GM12878 (cell line): ENCODE results near the gene AGBL1. TPM values are rescaled to one million over a fixed set of nuclear protein-coding genes. Genes with fewer than 3 reads are reported as not detected.

Experiments used
- ATAC-seq: fragments of 200-7000 bp; cut with Tn5 transposase; 3 replicates; pipeline ENCODE4 v1.9.1; 2020; ENCODE audit warnings: mild to moderate bottlenecking, moderate library complexity
- BruUV-seq: library from RNA; stranded (reverse); fragments of 400-500 nt; replicated peaks from 2 replicates; lab custom pipeline; 2021; lab: Mats Ljungman, UMichigan
- CTCF ChIA-PET: fragments of 300-600 bp; sonication (Branson Sonifier 250); formaldehyde crosslinking; extraction: SDS; loops from one replicate; lab custom pipeline; 2021; ENCODE audit warnings: inconsistent platforms; lab: Yijun Ruan, JAX
- POLR2A ChIA-PET: fragments of 350-600 bp; formaldehyde crosslinking; extraction: SDS; loops from one replicate; lab custom pipeline; 2021; ENCODE audit warnings: inconsistent platforms; lab: Charles Lee
- RAD21 ChIA-PET: fragments of 300-600 bp; sonication (Branson Sonifier 250); formaldehyde crosslinking; loops from one replicate; lab custom pipeline; 2023; ENCODE audit warnings: antibody characterized with exemption; ENCODE audit not compliant: unreplicated experiment; lab: Charles Lee
- SMC1A ChIA-PET: fragments of 300-600 bp; sonication (Branson Sonifier 250); formaldehyde crosslinking; loops from one replicate; lab custom pipeline; 2023; ENCODE audit not compliant: unreplicated experiment, uncharacterized antibody; lab: Charles Lee
- DNase-seq: peaks from one replicate; pipeline ENCODE4 v3.0.0-alpha.2; 2011; ENCODE audit warnings: low read depth, low spot score
- FAIRE-seq: peaks from 3 replicates; lab custom pipeline; 2011; peaks lifted over from hg19 to GRCh38; lab: Jason Lieb, UNC
- H2AFZ ChIP-seq: 2 replicates; pipeline ENCODE4 v1.6.0; 2011; ENCODE audit warnings: low read depth, low read length, control low read depth; ENCODE audit not compliant: control insufficient read depth
- H3K27ac ChIP-seq: 2 replicates; pipeline ENCODE4 v1.5.1; 2011; ENCODE audit warnings: control low read depth; ENCODE audit not compliant: control insufficient read depth, insufficient read depth
- H3K27me3 ChIP-seq, 2 experiments: replicated peaks in 1 of 2; 2 replicates each; pipeline versions ENCODE4 v1.6.0 to v1.6.1; 2011; ENCODE audit warnings: low read length in 1 of 2; ENCODE audit not compliant: control insufficient read depth in 2 of 2, insufficient read depth in 2 of 2
- H3K36me3 ChIP-seq, 2 experiments: 2 replicates each; pipeline ENCODE4 v1.5.1; 2011; ENCODE audit warnings: low read length in 1 of 2; ENCODE audit not compliant: control insufficient read depth in 2 of 2, insufficient read depth in 2 of 2
- H3K4me1 ChIP-seq: 2 replicates; pipeline ENCODE4 v1.6.1; 2011; ENCODE audit warnings: mild to moderate bottlenecking, low read length, moderate library complexity, mixed read lengths; ENCODE audit not compliant: control insufficient read depth, insufficient read depth
- H3K4me2 ChIP-seq: 2 replicates; pipeline ENCODE4 v1.6.0; 2011; ENCODE audit warnings: control low read depth; ENCODE audit not compliant: control insufficient read depth, insufficient read depth
- H3K4me3 ChIP-seq: fragments of 200-600 bp; sonication (generic); 2 replicates; pipeline ENCODE4 v1.5.1; 2016
- H3K79me2 ChIP-seq: 2 replicates; pipeline ENCODE4 v1.6.0; 2011; ENCODE audit warnings: low read length; ENCODE audit not compliant: control insufficient read depth, insufficient read depth
- H3K9ac ChIP-seq: 2 replicates; pipeline ENCODE4 v1.8.0; 2011; ENCODE audit warnings: low read length, control low read depth, mixed read lengths; ENCODE audit not compliant: control insufficient read depth, insufficient read depth
- H3K9me3 ChIP-seq: replicated peaks from 3 replicates; pipeline ENCODE4 v1.5.1; 2011; ENCODE audit warnings: mild to moderate bottlenecking, low read length; ENCODE audit not compliant: control insufficient read depth, insufficient read depth
- H4K20me1 ChIP-seq: 2 replicates; pipeline ENCODE4 v1.6.0; 2011; ENCODE audit not compliant: control insufficient read depth, insufficient read depth
- ATF2 ChIP-seq: IDR thresholded peaks from 2 replicates; pipeline ENCODE4 v1.6.1; 2012; ENCODE audit warnings: low read length, inconsistent platforms
- BHLHE40 ChIP-seq, 2 experiments: fragments of 450-650 bp in 1 of 2; IDR thresholded peaks; 2 replicates each; pipeline ENCODE4 v1.6.1; 2011 to 2017; ENCODE audit warnings: low read depth in 2 of 2, borderline replicate concordance in 1 of 2, improper control_type of control experiment in 1 of 2, low read length in 1 of 2, mild to moderate bottlenecking in 1 of 2
- BRCA1 ChIP-seq: IDR thresholded peaks from 2 replicates; pipeline ENCODE4 v1.6.1; 2011; ENCODE audit warnings: low read depth, low read length, improper control_type of control experiment
- DPF2 ChIP-seq: fragments of 450-650 bp; IDR thresholded peaks from 2 replicates; pipeline ENCODE4 v1.6.1; 2017; ENCODE audit warnings: mild to moderate bottlenecking
- EP300 ChIP-seq, 2 experiments: fragments of 150-350 bp in 1 of 2; IDR thresholded peaks; 2 replicates each; pipeline ENCODE4 v1.6.1; 2011 to 2012; ENCODE audit warnings: low read depth in 2 of 2, low read length in 2 of 2, borderline replicate concordance in 1 of 2, improper control_type of control experiment in 1 of 2, inconsistent platforms in 1 of 2; ENCODE audit not compliant: control insufficient read depth in 1 of 2
- IRF4 ChIP-seq: IDR thresholded peaks from 2 replicates; pipeline ENCODE4 v1.6.1; 2011; ENCODE audit warnings: low read depth, low read length
- MAX ChIP-seq: IDR thresholded peaks from 2 replicates; pipeline ENCODE4 v1.6.1; 2012; ENCODE audit warnings: low read depth, low read length, improper control_type of control experiment
- MXI1 ChIP-seq: fragments of 150-350 bp; IDR thresholded peaks from 2 replicates; pipeline ENCODE4 v1.6.1; 2011; ENCODE audit warnings: low read depth, mild to moderate bottlenecking, inconsistent platforms, low read length, improper control_type of control experiment
- NR2C2 ChIP-seq: IDR thresholded peaks from 2 replicates; pipeline ENCODE4 v1.6.1; 2011; ENCODE audit warnings: borderline replicate concordance, low read depth; ENCODE audit not compliant: control insufficient read depth, insufficient read length
- NRF1 ChIP-seq: conservative IDR thresholded peaks from 2 replicates; pipeline ENCODE4 v1.6.1; 2011; ENCODE audit warnings: mild to moderate bottlenecking, low read depth, low read length, improper control_type of control experiment
- PBX3 ChIP-seq: IDR thresholded peaks from 2 replicates; pipeline ENCODE4 v1.6.1; 2011; ENCODE audit warnings: mild to moderate bottlenecking, low read depth, low read length, moderate library complexity; ENCODE audit not compliant: insufficient replicate concordance
- REST ChIP-seq: IDR thresholded peaks from 2 replicates; pipeline ENCODE4 v1.6.1; 2012; ENCODE audit warnings: mild to moderate bottlenecking, low read depth, low read length
- ZBTB33 ChIP-seq: fragments of 450-650 bp; IDR thresholded peaks from 2 replicates; pipeline ENCODE4 v1.6.1; 2017; ENCODE audit warnings: mild to moderate bottlenecking
- WGBS: methylation state at CpG from one replicate; pipeline ENCODE4 v1.1.6; 2016; ENCODE audit warnings: low lambda C conversion rate; ENCODE audit not compliant: insufficient replicate concordance, insufficient coverage; ENCODE audit errors: missing lambda C conversion rate; 5-methylcytosine and 5-hydroxymethylcytosine counted together
- in situ Hi-C: fragments of 300-500 bp; cut with MboI; formaldehyde crosslinking; loops from 9 replicates; pipeline ENCODE4 v1.14.3; 2018; ENCODE audit warnings: mixed read lengths
- intact Hi-C: fragments of 100-400 bp; cut with micrococcal nuclease; formaldehyde crosslinking; loops from one replicate; pipeline ENCODE4 v1.14.2; 2022; ENCODE audit not compliant: unreplicated experiment
- polyA plus RNA-seq, 11 experiments: library from polyadenylated mRNA; depleted of rRNA in 4 of 11; unstranded in 6 of 11; stranded (reverse) in 5 of 11; fragments of >200 nt; fragmentation: Nextera tagmentation in 4 of 11; fragmentation: Illumina TruSeq in 1 of 11; extraction: Ambion mirVana in 4 of 11; extraction: Trizol in 1 of 11; gene quantifications; 1 replicate in 1 of 11; 2 replicates in 10 of 11; pipeline versions ENCODE4 v1.2.1 to v1.2.3, GENCODE V29; 2011 to 2016; ENCODE audit warnings: inconsistent platforms in 2 of 11, missing spikeins in 2 of 11, low read depth in 1 of 11
- total RNA-seq, 4 experiments: library from RNA; depleted of rRNA in 3 of 4; stranded (reverse); fragments of >200 nt in 3 of 4; fragmentation: Illumina TruSeq in 1 of 4; extraction: Trizol in 1 of 4; gene quantifications; 2 replicates each; pipeline versions ENCODE4 v1.2.1 to v1.2.3, GENCODE V29; 2013 to 2021

The AGBL1 gene
- total and polyA plus RNA-seq, 10 of the 15 experiments (the other 5 are each of a cell fraction or from before 2014, with no cell fraction given) = not detected

GRCh38 chr15:86268558-86268957 lies 188.9 kb downstream of the AGBL1 start:
- POLR2A ChIA-PET = no interaction called here
- in situ Hi-C loops = no loop called here
- H3K27me3 ChIP-seq = no peaks in the 10 kb centered on the region
- no peak for TF ChIP-seq BHLHE40 (IDR thresholded peaks at IDR 0.05; ENCODE audit: borderline replicate concordance in 1 of 2, low read depth in 2 of 2, low read length in 1 of 2)
- TF ChIP-seq BRCA1 = no peak
- TF ChIP-seq ATF2 = no peak
- no peak for TF ChIP-seq NR2C2
- no peak for TF ChIP-seq PBX3
- TF ChIP-seq EP300 (IDR thresholded peaks at IDR 0.05; ENCODE audit: borderline replicate concordance in 1 of 2, control insufficient read depth in 1 of 2, low read depth in 2 of 2, low read length in 2 of 2) = no peak
- no peak for TF ChIP-seq REST
- TF ChIP-seq ZBTB33 = no peak
- TF ChIP-seq DPF2 = no peak
- no peak for TF ChIP-seq IRF4
- TF ChIP-seq MAX = no peak
- TF ChIP-seq NRF1 = no peak
- TF ChIP-seq MXI1 = no peak

More at GRCh38 chr15:86268558-86268957, 188.9 kb downstream of the AGBL1 start:
- Histone ChIP-seq H3K4me3 (no peak overlapping the region), H3K9ac (no peak overlapping the region), H3K27ac (no peak overlapping the region), H3K9me3 (no peaks in the 10 kb centered on the region), H3K79me2 (no peaks in the 10 kb centered on the region), H3K36me3 (no peaks in the 10 kb centered on the region), H2AFZ (no peak overlapping the region), H3K4me2 (no peak overlapping the region), H4K20me1 (no peaks in the 10 kb centered on the region), H3K4me1 (no peaks in the 10 kb centered on the region)
- FAIRE-seq = no peak
- BruUV-seq = no TSS peak
- SMC1A ChIA-PET = interaction anchor here (0.5 kb wide), 1 partner anchor 394 kb away, joined by 3 read pairs; no protein-coding TSS in a partner anchor
- ATAC-seq = no peak
- DNase-seq = no peak
- 0% methylated on average over 1 of the region's 1 CpG for WGBS
- RAD21 ChIA-PET = no interaction called here
- intact Hi-C loops = no loop called here
- CTCF ChIA-PET = no interaction called here
